Measurements from ENCODE around the gene FKRP.

The FKRP gene

GRCh38 chr19:46745521-46746280, at the start of gene FKRP:
TSS of gene FKRP (plus strand) at chr19:46746057. CDS start at chr19:46755451, 9,394 bp downstream.
- TF ChIP-seq, protein P1, sequence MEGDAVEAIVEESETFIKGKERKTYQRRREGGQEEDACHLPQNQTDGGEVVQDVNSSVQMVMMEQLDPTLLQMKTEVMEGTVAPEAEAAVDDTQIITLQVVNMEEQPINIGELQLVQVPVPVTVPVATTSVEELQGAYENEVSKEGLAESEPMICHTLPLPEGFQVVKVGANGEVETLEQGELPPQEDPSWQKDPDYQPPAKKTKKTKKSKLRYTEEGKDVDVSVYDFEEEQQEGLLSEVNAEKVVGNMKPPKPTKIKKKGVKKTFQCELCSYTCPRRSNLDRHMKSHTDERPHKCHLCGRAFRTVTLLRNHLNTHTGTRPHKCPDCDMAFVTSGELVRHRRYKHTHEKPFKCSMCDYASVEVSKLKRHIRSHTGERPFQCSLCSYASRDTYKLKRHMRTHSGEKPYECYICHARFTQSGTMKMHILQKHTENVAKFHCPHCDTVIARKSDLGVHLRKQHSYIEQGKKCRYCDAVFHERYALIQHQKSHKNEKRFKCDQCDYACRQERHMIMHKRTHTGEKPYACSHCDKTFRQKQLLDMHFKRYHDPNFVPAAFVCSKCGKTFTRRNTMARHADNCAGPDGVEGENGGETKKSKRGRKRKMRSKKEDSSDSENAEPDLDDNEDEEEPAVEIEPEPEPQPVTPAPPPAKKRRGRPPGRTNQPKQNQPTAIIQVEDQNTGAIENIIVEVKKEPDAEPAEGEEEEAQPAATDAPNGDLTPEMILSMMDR (IDR thresholded peaks at IDR 0.05) = no peak

DNA sequence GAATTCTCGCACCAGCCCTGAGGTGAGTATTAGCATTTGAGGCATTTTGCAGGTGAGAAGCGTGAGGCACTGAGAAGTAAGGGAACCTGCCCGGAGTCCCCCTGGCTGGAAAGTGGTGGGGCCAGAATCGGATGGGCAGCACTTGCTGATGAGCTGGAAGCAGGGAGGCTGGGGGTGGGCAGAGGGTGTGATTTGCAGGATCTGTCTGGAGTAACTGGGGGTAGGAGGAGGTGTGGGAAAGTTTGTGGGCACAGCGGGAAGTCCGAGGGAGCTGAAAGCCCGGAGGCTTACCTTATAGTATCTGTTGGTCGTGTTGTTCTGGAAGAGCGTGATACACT, 49.0 kb upstream of the FKRP start:
- TF ChIP-seq, protein P1 (IDR thresholded peaks at IDR 0.05) = no peak

GRCh38 chr19:46697204-46697960, 48.5 kb upstream of the FKRP start:
- TF ChIP-seq, protein P1 (IDR thresholded peaks at IDR 0.05) = no peak

GRCh38 chr19:46698395-46699321, 47.2 kb upstream of the FKRP start:
- TF ChIP-seq, protein P1 (IDR thresholded peaks at IDR 0.05) = no peak

- TF ChIP-seq, protein P1 (IDR thresholded peaks at IDR 0.05) = no peak
Observed at GRCh38 chr19:46700704-46701103, 45.2 kb upstream of the FKRP start.

GRCh38 chr19:46704379-46705076, 41.3 kb upstream of the FKRP start:
- TF ChIP-seq, protein P1 (IDR thresholded peaks at IDR 0.05) = peak; percentile 76

DNA sequence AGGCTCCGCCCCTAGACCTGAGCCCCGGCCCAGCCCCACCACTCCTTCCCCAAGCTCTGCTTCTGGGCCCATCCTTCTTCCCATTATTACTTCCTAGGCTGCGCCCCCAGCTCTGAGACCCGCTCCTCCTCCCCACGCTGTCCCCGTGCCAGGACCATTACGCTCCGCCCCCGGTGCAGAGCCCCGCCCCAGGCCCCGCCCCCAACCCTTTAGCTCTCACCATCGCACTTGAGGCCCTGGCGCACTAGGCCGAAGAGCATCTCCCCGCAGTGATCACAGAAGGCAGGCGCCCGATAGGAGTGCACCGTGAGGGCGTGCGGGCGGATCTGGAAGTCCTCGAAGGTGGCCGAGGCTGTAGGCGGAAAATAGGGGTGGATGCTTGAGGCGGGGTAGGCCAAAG, 35.2 kb upstream of the FKRP start:
- TF ChIP-seq, protein P1 (IDR thresholded peaks at IDR 0.05) = no peak
